GM19025 (cell line): Measurements from ENCODE around the gene ALG8.
A peak's percentile ranks its signal among the peaks of the same experiment; 100 is the strongest.
"Not testable (repeated sequence)": the region's sequence is repeated elsewhere in the genome, so short reads cannot be mapped to it uniquely, and the experiment has no call there.

Experiments used
- ATAC-seq: cut with Tn5 transposase; IDR thresholded peaks from one replicate; pipeline ENCODE4 v1.9.1; 2021; ENCODE audit warnings: mild to moderate bottlenecking, low read depth, moderate library complexity; ENCODE audit not compliant: unreplicated experiment

The ALG8 gene

DNA sequence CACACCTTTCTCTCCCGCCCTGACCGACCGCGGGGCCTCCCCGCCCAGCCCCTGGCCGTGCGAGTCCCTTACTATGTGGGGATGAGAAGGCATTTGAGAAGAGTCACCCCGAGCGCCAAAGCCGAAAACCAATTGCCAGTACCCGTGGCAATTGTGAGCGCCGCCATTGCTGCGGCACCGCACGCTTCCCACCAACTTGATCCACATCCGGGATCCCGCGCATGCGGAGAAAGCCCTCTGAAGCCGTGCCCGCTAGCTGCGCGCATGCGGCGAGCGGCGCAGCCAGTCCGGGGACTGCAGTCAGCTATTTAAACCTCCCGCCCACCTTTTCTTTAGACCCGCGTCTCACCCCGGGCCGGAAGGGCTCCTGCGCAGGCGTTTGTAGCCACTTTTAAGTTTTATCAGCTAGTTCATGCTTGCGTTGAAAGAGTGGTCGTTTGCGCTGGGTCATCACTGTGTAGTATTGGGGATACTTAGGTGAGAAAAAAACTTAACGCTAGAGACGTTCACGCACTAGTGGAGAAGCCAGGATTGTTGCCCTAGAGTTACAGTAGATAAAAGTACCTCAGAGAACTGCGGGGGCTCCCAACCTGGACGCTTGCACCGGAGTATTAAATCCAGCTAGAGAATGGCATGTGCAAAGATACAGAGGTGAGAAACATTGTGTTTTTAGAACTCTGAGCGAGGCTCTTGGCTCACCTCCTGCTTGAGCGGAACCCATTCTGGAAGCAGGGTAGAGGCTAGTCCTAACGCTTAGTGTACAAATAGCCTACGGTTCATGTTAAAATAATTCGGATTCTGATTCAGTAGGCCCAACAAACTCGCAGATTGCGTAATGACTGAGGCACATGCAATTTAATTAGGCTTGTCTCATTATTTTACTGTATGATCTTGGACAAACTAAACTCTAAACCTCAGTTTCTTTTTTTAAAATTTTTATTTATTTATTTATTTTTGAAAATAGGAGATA is at the start of gene ALG8:
ALG8 (minus strand) TSS at position 205 of the 970 bp plus-strand sequence; CDS start at position 167, 38 bp downstream.
- ATAC-seq = peak; percentile 88

DNA sequence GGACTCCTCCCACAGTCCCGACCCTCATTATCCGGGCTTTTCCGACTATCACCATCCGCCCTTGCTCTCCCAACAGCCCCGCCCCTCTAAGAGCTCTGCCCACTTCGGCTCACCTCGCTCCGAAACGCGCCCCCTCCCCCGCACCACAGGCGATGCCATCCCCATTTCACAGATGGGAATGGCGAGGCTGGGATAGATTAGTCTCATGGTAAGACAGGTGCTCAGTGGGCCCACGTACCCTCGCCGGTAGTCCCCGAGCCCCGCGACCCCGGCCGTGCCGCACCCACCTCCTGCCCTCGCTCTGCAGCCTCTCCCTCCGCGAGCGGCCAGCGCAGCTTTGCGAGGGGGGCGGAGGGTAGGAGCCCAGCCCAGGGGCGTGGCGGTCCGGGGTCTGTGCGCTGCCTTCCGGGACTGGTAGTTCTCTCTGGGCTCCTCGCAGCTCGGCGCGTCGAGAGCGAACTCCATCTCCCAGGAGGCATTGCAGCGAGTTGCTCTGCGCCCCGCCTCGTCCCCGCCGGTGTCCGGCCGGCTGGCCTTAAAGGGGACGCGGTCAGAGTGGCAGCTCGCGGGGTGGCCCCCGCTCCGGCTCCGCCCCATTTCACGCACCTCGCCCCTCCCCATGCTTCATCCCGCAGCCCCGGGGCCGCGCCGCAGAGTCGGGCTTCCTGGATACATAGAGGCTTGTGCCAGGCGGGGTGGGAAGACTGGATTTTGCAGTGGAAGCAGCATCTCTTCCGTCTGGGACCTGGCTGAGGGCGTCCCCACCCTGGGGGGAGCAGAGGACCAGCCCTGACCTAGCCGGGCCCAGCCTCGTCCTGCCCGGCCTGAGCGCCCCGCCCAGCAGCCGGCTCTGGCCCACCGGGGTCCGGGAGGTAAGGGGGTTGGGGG is 49.1 kb upstream of the ALG8 start, which contains the start of the genes KCTD21 and USP35:
KCTD21 (minus strand) TSS at position 341 of the 888 bp plus-strand sequence. CDS start 14,072 bp downstream, outside the sequence.
USP35 (plus strand) TSS at position 634 of the 888 bp plus-strand sequence. CDS start 7,327 bp downstream, outside the sequence.
- peak; percentile 94 for ATAC-seq

DNA sequence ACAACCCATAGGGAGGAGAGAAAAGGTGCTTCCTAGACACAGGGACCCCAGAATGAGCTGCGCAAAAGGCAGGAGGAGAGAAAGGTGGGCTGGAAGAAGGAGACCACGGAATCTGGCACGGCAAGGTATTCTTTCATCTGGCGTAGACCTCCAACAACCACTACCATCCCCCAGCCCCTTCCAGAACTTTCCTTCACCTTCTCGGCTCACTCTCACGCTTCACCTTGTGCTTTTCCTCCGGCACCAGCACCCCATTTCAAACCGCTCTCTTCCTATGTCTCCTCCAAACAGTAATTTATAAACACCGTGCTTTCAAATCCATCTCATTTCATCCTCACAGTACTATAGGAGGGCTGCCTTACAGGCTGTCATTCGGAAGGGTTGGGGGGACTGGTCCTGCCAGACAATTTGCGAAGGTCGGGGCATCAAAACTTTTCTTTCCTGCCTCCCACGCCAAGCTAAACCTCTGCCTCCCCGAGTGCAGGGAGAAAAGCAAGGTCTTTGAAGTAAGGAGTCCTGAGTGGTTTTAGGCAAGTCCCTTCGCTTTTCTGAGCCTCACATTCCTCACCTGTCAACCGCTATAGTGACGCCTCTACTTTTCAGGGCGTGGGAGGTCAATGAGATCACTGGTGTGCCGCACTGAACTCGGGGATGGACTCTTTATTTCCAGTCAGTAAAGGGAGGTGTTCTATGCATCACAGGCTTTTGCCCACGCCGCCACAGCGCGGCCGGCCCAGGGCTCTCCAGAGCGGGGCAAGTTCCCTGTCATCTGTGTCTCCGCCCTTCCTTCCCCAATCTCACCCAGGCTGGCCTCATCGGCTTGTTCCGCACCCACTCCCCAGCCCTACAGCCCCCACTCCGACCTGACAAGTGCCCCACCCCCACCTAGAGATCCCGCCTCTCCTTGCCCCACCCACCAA is 48.2 kb upstream of the ALG8 start:
- ATAC-seq = peak; percentile 4

DNA sequence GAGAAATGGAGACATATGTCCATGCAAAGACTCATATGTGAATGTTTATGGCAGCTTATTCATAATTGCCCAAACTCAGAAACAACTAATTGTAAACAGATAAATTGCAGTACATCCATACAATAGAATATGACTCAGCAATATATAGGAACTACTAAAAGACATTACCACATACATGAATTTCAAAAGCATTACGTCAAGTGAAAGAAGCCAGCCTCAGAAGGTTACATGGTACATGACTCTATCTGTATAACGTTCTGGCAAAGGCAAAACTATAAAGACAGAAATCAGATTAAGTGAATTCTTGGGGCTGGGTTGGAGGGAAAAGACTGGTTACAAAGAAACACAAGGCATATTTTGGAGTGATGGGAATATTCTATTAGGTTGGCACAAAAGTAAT is 41.8 kb upstream of the ALG8 start:
- no peak for ATAC-seq

DNA sequence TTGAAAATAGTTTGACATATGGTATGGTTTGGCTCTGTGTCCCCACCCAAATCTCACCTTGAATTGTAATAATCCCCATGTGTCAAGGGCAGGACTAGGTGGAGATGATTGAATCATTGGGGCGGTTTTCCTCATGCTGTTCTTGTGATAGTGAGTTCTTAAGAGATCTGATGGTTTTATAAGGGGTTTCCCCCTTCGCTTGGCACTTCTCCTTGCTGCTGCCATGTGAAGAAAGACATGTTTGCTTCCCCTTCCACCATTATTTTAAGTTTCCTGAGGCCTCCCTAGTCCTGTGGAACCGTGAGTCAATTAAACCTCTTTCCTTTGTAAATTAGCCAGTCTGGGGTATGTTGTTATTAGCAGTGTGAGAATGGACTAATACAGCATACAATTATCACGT is 41.3 kb upstream of the ALG8 start:
- no peak for ATAC-seq

DNA sequence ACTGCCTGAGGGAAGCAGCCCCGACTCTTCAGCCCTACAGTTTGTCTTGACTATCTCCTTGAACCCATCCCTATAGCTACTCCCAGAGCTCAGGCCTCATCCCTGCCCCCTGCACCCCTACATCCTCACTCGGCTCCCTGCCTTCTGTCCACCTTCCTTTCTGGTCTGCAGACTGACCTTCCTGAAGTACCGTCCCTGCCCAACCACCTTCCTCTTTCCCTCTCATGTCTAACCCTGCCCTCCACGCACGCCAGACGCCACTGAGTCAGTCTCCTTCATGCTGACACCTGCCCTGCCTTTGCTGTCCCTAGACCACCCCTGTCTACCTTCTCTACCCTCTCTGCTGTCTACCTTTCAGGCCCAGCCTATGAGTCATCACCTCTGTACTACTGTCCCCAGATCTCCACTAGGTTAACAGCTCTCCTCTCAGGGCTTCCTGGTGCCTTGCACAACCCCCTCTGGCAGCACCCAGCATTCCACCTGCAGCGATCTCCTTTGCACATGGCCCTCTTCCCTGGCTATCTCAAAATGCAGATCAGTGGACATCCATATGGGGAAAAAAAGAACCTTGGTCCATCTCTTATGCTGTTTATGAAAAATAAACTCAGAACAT is 40.1 kb upstream of the ALG8 start:
- ATAC-seq = no peak

DNA sequence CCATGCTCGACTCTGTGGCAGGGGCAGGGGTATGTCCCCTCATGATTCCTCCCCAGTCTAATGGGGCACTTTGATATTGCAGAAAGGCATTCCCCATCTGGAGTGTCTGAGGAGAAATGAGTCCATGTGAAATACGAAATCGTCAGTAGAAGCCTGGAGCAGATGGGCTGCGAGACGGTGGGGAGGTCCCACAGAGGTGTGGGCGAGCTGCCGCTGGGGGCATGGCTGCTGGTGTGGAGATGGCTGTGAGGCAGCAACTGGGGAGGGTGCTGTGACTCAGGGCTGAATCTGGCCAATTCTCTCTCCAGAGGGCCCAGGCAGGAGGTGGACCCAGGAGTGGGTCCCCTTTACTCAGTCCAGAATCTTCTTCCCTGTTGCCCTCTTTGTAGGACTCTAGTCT is 37.8 kb upstream of the ALG8 start:
- ATAC-seq = no peak

DNA sequence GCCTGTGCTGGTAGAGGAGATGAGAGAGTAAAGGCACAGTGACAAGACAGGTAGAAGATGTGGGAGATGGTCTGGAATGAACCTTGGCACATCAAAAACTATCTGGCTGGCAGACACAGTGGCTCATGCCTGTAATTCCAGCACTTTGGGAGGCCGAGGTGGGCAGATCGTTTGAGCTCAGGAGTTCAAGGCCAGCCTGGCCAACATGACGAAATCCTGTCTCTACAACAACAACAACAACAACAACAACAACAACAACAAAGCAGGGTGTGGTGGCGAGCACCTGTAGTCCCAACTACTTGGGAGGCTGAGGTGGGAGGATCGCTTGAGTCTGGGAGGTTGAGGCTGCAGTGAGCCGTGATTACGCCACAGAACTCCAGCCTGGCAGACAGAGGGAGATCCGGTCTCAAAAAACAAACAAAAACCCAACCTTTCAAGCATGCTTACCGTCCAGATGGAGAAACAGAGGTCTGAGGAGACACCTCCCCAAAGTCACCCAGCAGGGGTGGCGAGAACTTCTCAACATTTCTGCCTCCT is 37.2 kb upstream of the ALG8 start:
- no peak for ATAC-seq

DNA sequence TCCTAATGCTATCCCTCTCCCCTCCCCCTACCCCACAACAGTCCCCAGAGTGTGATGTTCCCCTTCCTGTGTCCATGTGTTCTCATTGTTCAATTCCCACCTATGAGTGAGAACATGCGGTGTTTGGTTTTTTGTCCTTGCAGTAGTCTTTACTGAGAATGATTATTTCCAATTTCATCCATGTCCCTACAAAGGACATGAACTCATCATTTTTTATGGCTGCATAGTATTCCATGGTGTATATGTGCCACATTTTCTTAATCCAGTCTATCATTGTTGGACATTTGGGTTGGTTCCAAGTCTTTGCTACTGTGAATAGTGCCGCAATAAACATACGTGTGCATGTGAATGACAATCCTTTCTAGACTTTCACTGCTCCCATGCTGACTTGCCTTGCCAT is 36.4 kb upstream of the ALG8 start:
- not testable (repeated sequence) for ATAC-seq

DNA sequence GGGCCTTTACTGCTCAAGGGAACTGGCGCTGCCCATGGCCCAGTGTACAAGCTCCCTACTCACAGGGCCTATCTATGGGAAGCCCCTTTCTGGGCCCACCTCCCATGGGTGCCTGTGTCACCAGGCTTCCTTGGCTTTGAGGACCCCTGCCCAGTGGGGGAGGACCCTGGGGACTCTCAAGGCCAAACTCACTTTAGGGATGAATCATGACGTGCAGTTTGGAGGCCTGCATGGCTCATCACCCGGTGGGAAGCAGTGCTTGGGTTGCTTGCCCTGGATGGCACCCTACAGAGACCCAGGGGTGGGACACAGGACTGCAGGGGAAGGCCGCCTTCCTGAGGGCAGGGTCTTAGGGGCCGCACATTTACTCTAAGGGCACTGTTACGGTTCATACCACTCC is 32.5 kb upstream of the ALG8 start:
- no peak for ATAC-seq

DNA sequence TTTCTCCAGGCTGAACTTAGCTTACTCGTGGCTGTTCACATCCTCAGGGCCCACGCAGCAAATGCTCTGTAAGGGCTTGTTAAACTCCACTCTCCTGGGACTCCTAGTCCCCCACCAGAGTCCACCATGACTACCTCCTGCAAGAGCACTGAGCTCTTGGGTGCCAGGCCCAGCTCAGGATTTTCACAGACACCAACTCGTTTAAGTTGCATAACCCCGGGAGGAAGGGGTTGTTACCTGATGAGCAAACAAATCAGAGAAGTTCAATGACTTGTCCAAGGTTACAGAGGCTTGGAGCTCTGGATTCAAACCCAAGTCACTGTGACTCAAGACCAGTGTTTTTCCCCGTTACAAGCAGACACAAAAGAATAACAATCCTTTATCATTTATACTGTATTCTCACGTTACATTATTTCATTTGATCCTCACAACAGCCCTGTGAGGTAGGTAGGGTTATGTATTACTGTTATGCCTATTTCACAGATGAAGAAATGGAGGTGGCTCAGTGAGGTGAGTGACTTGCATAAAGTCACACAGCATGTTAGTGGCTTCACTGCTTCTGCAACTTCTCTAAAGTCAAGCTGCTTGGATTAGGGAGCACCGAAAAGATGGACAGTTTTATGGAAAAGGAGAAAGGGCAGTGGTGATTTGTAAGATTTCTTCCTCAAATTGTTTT is 31.6 kb upstream of the ALG8 start:
- ATAC-seq = no peak

DNA sequence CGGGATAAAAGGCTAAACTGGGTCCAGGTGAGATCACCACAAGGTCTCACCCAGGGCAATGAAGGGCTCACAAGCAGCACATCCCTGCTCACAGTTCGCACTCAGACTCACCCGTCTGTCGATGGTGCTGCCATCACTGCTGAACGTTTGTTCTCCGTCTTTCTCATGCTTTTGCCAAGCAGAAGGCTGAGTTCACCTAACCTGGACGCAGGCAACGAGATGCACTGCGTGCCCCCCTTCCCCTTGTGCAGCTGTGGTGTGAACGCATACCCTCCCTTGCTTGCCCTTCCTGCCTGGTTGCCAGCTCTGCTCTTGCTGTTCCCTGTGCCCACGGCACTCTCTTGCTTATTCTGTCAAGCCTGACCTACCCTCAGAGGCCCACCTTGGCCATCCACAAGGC is 31.0 kb upstream of the ALG8 start:
- no peak for ATAC-seq

DNA sequence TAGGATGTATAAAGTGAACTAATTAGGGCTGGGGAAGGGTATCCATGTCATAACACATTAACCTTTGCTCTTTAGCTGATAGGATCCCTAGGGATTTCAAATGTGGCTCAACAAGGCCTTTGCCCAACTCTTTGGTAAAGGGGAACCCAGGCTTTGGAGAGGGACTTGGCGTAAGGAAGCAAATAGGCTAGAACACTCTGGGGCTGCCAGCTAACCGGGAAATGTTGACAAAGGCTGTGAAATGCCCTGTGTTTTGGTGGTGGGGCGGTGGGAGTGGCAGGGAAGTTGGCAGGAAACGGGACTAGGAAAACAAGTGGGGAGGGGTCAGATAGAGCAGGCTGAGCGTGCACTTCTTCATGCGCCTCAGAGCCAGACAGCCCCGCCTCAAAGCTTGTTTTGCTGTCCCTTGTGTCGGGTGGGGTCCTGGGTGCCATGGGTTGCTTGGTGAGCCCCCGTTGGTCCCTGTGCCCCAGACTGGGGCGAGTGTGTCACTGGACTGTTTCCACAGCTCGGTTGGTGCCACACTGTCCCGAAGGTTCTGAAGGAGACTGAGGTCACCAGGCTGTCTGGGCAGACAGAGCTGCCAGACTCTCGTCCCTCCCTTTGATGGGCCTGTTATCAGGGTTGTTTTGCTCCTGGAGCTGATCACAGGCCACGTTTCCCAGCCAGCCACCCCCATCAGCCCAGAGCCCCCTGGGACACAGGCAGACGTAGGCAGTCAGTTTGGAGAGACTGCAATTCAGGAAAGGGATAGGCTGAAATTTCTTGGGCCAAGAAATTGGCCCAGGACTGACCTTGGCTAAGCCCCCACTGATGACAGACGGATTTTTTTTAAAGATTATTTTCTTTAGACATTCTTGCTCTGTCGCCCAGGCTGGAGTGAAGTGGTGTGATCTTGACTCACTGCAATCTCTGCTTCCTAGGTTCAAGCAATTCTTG is 29.4 kb upstream of the ALG8 start:
- ATAC-seq = no peak

DNA sequence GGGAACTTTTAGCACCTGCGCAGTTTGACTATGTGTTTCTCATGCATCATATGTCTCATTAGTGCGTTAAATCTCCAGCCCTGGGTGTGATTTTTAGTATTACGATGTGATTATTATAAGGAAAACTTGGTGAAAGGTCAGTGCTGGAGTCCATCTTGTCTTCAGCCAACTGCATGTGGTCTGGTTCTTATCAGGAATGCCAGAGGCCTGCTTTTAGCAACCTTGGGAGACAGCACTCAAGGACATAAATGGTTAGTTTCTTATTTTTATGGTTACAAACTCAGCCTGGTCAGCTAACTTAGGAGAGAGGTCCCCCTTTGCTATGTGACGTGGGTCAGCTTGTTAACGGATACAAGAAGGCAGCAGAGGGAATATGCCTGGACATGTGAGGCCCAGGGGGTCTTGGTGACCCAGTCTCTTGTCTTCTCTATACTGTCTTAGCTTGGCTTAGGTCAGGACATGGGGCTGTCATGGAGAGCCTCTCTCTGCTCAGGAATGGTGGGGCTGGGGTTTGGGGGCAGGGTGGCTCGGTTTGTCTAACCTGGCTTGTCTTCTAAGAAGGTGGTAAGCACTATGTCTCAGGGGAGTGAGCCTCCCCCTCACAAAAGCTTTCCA is 27.5 kb upstream of the ALG8 start:
- ATAC-seq = no peak

DNA sequence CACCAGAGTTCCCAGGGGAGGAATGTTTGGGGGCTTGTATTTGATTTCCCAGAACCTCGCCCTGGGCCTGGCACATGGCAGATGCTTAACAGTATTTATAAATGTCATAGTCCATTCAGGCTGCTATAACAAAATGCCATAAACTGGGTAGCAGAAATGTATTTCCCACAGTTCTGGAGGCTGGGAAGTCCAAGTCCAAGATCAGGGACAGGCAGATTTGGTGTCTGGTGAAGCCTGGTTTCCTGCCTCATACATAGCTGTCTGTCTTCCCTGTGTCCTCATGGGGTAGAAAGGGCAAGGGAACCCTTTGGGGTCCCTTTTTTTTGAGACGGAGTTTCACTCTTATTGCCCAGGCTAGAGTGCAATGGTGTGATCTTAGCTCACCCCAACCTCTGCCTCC is 25.0 kb upstream of the ALG8 start:
- ATAC-seq = no peak

DNA sequence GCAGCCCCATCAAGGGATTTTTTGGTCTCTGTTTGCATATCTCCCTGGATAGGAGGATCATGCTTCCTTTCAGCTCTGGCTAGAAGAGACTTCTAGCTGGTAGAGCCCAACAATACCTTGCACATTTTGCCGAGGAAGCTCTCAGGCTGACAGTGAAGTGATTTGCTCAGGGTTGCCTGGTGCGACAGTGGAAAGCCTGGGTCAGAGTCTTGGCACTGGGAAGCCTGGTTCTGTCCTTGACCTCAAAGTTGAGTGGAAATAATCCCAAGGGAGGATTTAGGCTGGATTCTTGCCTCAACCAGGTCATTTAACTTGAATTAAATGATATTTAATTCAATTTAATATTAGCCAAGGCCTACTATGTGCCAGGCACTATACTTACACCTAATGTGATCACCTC is 24.4 kb upstream of the ALG8 start:
- no peak for ATAC-seq

DNA sequence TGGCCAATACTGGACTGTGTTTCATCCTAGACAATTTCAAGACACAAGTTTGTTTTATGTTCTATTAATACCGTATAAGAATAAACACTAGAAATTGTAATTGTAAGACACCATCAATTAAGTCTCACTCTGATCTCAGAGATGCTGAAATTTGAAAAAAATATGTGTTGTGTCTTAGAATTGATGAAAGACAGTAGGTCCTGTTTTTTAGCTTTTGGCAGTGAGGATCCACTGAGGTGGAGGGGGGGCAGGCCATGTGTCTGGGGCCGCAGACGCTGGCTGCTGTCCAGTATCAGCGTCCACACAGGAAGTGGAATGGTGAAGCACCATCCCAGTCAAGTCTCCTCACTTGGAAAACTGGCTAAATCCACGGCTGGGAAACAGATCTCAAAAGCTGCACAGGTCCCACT is 22.5 kb upstream of the ALG8 start:
- no peak for ATAC-seq
